HG02763 (cell line): ENCODE measurements around the gene EXOC1L.
"Not testable (repeated sequence)": the region's sequence is repeated elsewhere in the genome, so short reads cannot be mapped to it uniquely, and the experiment has no call there.

Source experiments
- ATAC-seq: cut with Tn5 transposase; IDR thresholded peaks from one replicate; pipeline ENCODE4 v1.9.1; 2021; ENCODE audit warnings: mild to moderate bottlenecking, moderate library complexity; ENCODE audit not compliant: unreplicated experiment

EXOC1L gene

DNA sequence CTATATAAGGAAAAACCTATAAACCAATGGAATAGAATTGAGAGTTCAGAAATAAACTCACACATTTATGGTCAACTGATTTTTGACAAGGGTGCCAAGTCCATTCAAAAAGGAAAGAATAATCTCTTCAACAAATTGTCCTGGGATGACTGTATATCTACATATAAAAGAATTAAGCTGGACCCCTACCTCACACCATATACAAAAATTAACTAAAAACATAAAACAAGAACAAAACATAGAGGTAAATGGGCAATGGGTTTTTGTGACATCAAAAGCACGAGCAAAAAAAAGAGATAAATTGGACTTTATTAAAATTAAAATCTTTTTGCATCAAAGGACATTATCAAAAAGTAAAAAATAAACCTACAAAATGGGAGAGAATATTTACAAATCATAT lies 18.3 kb downstream of the EXOC1L start:
- no peak for ATAC-seq

DNA sequence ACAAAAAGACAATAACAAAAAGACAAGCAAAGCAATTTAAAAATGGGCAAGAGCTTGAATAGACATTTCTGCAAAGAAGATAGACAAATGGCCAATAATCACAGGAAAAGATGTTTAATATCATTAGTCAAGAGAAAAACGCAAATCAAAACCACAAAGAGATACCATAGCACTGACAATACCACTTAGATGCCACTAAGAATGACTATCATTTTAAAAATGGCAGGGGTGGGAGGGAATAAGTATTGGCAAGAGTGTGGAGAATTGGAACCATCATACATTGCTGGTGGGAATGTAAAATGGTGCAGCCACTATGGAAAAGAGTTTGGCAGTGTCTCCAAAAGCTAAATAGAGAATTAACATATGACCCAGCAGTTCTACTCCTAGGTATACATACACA lies 18.8 kb downstream of the EXOC1L start:
- ATAC-seq: no peak

DNA sequence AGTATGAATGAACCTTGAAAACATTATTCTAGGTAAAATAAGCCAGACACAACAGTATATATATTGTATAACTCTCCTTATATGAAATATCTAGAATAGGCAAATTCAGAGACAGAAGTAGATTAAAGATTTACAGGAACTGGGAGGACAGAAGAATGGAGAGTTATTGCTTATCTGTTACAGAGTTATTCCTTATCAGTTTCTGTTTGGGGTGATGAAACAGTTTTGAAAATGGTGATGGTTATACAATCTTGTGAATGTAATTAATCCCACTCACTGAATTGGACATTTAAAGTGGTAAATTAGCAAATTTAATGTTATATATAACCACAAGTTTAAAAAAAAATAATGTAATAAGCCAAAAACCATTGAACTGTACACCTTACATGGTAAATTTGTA lies 19.4 kb downstream of the EXOC1L start:
- no peak for ATAC-seq

DNA sequence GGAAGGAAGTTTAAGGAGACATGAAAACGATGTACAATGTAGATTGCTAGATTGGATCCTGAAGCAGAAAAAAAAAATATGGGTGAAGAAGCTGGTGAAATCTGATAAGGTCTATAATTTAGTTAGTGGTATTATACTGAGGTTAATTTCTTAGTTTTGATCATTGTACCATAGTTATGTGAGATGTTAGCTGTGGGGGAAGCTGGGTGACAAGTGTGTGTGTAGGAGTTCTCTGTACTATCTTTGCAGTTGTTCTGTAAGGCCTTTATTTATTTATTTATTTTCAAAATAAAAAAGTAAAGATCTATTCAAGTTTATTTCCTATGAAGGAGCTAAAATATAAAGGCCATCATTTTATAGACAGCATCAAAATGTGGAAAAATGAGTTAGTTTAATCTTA lies 21.4 kb downstream of the EXOC1L start:
- ATAC-seq: no peak

DNA sequence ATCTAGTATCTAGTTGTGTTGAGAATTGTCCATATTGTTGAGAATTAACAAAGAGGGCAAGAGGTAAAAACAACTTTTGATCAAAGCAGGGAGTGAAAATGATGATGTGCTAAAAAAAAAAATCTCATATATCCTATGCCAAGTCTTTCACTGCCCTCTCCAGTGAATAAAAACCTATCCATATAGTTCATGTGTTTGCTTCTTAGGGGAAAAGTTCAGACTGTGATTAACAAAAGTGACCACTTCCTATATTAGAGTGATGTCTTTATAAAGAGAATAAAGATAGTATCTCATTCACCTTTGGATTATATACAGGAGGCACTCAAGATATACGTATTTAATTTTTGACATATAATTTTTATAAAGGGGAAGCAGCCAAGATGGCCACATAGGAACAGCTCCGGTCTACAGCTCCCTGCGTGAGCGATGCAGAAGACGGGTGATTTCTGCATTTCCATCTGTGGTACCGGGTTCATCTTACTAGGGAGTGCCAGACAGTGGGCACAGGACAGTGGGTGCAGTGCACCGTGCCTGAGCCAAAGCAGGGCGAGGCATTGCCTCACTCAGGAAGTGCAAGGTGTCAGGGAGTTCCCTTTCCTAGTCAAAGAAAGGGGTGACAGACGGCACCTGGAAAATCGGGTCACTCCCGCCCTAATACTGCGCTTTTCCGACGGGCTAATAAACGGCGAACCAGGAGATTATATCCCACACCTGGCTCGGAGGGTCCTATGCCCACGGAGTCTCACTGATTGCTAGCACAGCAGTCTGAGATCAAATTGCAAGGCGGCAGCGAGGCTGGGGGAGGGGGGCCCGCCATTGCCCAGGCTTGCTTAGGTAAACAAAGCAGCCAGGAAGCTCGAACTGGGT lies 22.0 kb downstream of the EXOC1L start:
- not testable (repeated sequence) for ATAC-seq

DNA sequence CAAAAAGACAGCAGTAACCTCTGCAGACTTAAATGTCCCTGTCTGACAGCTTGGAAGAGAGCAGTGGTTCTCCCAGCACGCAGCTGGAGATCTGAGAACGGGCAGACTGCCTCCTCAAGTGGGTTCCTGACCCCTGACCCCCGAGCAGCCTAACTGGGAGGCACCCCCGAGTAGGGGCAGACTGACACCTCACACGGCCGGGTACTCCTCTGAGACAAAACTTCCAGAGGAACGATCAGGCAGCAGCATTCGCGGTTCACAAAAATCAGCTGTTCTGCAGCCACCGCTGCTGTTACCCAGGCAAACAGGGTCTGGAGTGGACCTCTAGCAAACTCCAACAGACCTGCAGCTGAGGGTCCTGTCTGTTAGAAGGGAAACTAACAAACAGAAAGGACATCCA lies 22.7 kb downstream of the EXOC1L start:
- ATAC-seq: not testable (repeated sequence)

DNA sequence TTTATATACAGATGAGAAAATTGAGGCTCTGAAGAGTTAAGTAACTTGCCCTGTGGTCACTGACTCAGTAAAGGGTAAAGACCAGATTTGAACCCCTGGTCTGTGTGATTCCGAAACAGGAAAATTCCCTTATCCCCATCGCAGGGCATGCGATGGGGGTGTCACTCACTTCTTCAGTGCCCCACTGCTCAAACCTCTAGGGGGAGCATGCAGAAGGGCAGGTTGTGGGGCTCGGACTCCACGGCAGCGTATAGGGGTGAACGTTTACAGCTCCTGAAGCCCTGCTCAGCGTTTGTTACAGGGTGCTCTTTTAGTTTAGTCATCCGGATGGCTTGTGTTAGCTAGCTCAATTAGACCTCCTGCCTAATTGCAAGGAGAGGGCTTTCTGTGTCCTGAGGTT lies 30.1 kb downstream of the EXOC1L start:
- ATAC-seq: no peak

DNA sequence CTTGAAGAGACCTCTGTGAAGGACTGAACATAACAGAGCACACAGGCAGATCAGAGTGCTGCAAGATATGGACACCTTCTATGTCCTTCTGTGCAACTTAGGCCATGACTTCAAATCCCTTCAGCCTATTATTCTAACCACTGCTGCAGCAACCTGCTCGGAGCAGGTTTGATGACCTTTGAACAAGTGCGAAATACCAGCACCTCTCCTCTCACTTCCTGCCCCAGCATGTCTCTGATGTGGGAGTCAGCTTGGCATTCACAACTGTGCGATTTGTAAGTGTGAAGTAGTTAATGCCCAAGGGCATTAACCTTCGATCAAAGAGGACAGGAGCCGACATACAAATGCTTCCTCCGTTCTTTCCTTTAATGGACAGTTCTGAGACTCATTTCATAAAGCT lies 32.3 kb downstream of the EXOC1L start:
- no peak for ATAC-seq

DNA sequence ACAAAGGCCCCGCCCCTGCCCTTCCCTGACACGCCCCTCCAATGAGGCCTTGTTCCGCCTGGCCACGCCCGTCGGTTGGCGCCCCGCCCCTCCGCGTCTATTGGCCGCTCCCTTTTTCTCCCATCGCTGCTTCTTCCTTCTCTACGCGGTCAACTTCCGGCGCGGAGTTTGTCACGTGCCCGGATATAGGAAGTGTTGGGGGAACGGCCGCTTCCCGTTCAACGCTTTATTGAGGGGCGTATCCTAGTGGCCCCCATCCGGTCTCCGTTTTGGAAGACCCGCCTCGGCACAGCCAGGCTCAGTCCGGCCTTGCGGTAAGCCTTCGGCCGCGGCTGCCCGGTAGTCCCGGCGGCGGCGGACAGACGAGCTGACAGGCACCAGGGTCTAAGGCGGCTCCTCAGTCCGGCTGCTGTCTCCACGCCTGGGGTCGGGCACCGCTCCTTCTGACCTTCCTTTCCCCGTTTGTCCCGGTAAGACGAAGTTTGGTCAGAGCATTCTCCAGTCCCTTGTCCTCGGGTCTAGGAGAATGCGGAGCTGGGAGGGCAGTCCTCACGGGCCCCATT lies 34.0 kb downstream of the EXOC1L start, which contains the start of gene EXOC1:
Gene EXOC1, plus strand, starts transcription at position 165 of the 563 bp plus-strand sequence. CDS start 4,676 bp downstream, outside the sequence.
- ATAC-seq: peak; percentile 99

DNA sequence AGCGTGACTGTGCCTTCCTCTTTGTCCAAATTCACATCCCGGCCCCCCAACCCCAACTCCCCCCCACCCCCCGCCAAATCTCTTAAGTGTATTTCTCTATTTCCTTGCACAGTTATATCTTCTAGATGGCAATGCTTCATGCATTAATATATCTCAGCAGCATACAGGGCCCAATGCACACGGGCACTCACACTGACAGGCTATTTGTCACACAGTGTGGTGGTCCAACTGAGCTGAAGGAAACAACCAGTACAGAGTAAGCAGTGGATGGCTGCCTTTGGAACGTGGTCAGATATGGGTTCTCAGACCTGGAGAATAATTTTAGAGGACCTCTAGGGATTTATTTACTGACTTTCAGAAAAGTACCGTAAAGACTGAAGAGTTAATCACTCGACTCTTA lies 34.5 kb downstream of the EXOC1L start:
- no peak for ATAC-seq

DNA sequence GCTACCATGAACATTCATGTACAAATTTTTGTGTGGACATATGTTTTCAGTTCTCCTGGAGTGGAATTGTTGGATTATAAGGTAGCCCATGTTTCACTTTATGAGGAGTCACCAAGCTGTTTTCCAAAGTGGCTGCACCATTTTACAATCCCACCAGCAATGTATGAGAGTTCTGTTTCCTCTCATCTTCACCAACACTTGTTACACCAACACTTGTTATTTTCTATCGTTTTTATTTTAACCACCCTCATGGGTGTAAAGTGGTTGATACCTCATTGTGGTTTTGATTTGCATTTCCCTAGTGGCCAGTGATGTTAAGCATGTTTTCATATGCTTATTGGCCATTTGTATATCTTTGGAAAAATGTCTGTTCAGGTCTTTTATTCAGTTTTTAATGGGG lies 38.0 kb downstream of the EXOC1L start:
- ATAC-seq: no peak

DNA sequence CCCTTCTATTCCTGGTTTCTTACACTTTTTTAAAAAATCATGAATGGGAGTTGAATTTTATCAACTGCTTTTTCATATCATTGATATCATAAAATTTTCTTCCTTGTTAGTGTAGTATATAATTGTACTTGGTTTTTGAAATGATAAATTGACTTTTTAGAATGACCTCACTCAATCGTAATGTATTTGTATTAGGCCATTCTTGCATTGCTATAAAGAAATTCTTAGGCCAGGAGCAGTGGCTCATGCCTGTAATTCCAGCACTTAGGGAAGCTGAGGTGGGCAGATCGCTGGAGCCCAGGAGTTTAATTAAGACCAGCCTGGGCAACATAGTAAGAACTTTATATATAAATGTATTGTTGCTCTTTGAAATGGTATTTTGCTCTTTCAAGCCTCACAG lies 40.1 kb downstream of the EXOC1L start:
- ATAC-seq: no peak

DNA sequence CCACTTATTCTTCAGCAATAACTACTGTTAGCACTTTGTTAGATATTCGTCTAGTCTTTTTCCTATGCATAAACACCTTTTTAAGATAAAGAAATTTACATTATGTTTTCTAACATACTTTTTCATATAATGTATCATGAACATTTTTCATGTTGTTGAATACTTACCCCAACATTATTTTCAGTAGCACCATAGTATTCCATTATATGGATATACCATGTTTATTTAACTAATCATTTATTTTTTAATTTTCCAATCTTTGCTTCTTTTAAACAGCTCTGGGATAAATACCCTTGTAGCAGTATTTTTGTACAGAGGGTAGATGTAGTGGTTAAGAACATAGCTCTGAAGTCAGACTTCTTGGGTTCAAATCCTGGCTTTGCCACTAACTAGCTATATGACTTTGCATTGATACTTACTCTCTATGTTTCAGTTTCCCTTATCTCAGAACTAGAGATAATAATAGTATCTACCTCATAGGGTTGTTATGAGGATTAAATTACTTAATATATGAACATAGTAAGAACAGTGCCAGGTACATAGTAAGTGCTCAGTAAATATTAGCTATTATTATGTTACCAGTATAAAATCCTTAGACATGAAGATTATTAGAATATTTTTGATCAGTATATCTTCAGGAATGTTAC lies 45.1 kb downstream of the EXOC1L start:
- no peak for ATAC-seq

DNA sequence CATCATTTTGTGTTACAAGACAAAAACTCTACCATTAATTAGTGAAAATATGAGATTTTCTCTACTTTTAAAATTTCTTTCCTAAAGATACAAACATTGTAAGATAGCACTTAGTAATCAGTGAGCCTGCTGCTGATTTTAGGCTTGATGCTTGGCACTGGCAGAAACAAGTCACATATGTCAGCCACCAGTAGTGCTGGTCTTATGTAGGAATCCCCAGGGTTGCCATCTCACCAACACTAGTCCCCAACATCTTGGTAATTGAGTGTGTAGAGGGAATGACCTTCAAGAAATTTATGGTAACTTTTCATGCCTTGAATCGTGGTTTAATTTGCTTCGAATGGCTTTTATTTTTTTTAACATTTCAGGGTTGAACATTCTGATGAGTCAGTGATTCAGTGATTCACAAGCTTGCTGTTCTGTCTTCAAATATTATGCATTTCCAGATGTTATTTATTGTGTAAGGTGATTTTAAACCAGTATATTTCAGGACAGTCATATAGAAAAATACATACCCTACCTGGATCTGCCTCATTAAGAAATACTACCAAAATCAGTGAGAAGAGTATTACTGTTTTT lies 45.7 kb downstream of the EXOC1L start:
- ATAC-seq: no peak

DNA sequence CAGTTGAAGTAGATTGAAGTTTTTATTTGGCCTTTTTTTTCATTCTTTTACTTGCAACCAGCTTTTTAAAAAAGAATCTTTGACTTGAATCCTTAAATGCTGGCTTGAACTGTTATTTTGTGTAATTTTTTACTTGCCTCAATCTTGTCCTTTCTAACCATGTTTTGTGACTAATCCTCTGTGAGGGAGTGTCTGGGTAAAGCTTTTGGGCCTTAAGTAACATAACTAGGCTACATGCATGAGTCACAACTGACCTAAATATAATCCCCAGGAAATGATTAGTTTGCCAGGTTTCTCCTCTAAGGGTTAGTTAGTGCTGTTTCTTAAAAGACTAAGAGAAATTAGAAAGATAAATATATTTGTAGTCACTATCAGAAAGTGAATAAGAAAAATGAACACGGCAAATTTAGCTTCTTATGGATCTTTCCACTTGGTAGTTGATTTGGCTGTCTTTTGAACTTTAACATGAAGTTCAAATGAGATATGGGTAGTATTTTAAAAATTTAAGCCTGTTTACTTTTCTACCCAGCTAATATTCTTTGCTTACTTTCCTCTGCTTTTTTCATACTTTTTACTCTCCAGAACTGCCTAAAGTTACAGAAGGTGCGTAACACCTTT lies 46.8 kb downstream of the EXOC1L start:
- ATAC-seq: peak; percentile 76

DNA sequence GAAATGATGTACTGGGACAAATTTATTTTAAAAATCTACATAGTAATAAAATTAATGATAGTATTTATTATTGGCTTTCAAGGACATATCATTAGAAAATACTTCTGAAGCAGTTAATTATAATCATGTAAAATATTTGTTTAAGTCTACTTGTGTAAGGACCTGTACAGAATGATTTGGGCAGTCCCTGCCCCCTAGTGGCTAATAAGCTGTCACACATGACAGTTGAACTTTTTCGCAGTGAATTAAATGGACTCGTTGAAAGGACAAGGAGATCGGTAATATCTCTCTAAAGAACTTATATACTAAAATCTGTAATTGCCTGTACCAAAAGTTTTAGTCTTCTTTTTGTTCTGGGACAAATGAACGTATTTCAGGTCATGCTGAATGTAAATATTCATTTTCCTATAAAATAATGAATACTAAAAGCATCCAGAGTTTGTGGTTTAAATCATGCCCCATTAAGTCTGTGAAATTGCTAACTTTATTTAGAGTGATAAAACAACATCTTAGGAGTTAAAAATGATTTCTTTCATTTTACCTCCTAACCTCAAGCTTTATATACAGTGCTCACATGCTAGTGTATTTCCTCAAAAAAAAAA lies 47.5 kb downstream of the EXOC1L start:
- peak; percentile 75 for ATAC-seq

DNA sequence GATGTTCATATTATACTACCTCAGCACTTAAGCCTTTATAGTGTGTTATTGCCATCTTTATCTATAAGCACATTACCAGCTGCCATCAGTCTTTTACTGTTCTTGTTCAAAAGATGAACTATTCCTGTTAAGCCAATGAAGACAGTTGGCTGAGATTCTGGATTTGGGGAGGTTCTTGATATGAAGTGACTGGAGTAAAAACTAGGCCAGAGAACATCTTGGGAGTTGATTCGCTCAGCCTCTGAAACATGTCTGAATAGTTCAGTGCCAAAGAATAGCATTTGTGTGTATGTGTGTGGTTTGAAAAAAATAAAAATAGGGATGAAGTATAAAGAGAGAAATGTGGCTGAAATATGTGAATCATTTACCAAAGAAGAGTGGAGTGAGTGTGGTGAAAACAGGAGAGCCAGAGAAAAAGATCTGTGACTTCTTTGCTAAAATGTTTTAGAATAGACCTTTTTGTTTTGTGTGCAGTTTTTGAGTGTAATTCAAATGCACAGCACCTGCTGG lies 49.0 kb downstream of the EXOC1L start:
- ATAC-seq: no peak

DNA sequence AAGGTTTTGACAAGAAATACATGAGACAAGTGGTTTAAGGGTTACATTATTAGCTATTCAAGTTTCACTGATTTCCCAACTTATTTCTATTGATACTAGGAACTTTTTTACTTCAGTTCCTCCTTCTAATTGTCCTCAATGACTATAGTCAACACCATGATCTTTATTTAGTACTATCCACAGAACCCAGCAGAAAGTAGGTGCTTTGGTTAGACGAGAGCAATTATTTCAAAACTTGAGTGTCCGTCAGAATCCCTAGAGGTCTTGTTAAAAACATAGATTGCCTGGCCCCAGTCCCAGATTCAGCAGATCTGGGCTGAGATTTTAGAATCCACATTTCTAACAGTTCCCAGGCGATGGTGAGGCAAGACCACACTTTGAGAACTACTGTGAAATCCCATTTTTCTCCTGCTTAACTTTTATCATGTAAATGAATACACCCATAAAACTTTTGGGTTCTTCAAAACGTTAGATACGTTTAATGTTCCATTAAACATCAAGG lies 51.8 kb downstream of the EXOC1L start:
- no peak for ATAC-seq

DNA sequence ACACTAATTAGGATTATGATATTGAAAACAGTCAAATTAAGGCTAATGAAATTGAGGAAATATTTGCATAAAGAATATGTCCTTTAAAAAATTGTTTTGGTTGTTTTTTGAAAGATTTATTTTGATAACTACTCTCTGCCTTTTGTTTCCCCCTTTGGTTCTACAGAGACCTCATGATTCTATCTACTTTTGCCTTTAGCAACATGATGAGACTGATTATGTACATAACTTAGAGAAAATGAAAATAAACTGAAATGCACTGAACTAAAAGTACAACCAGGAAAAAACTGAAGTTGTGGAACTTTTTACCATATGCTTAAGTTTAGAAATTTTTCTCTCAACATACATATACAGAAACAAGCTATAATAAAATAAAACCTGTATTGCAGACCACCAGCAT lies 55.2 kb downstream of the EXOC1L start:
- ATAC-seq: no peak

DNA sequence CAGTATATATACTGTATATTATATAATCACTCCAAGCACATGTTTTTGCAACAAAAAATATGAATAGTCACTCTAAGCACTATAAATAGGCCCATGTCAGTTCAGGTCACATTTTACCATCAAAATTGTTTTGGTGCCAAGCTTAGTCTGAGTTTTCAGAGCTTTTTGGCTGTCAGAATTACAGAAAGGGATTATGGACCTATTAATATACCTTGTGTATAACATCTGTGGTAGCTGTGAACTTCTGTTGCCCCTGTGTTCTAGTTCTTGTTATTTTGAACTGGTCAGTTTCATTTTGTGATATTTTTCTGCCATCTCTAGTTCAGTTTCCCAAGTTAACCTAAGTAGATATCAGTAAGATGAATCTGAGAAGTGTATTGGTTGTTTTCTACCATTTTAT lies 56.8 kb downstream of the EXOC1L start:
- no peak for ATAC-seq
